Suprapubic skin (tissue), 4 donors: ENCODE data around the gene COPZ1.

Experiments used
- CTCF ChIP-seq, 2 donors: fragments of 200-600 bp in 1 of 2; fragments of 450-650 bp in 1 of 2; sonication (generic) in 1 of 2; IDR thresholded peaks; one replicate each; pipeline ENCODE4 v1.5.1; 2016 to 2019; ENCODE audit warnings: antibody characterized with exemption in 2 of 2, mild to moderate bottlenecking in 1 of 2, moderate library complexity in 1 of 2
- POLR2A ChIP-seq, 2 donors: fragments of 450-650 bp; IDR thresholded peaks; one replicate each; pipeline ENCODE4 v1.6.1; 2017; ENCODE audit warnings: antibody characterized with exemption in 2 of 2, mild to moderate bottlenecking in 2 of 2, moderate library complexity in 2 of 2
- POLR2AphosphoS5 ChIP-seq, 3 donors: sonication (generic); formaldehyde crosslinking; IDR thresholded peaks; one replicate each; pipeline ENCODE4 v1.6.1; 2017; ENCODE audit warnings: antibody characterized with exemption in 3 of 3

GRCh38 chr12:54398218-54398617 lies 73.3 kb downstream of the COPZ1 start:
- TF ChIP-seq POLR2AphosphoS5 (IDR thresholded peaks at IDR 0.05) (no peak), POLR2A (IDR thresholded peaks at IDR 0.05) (no peak), CTCF (IDR thresholded peaks at IDR 0.05) (no peak)
